H1 (cell line): Measurements from ENCODE around the gene HLTF. TPM values are rescaled to one million over a fixed set of nuclear protein-coding genes. Genes with fewer than 3 reads are reported as not detected.
A peak's percentile ranks its signal among the peaks of the same experiment; 100 is the strongest.

ENCODE experiments used
- CTCF ChIA-PET: fragments of 300-600 bp; sonication (Branson Sonifier 250); formaldehyde crosslinking; loops from one replicate; lab custom pipeline; 2021; ENCODE audit not compliant: partially characterized antibody; lab: Charles Lee
- POLR2A ChIA-PET: fragments of 300-600 bp; sonication (Branson Sonifier 250); formaldehyde crosslinking; loops from one replicate; lab custom pipeline; 2021; ENCODE audit warnings: inconsistent platforms; ENCODE audit not compliant: partially characterized antibody; lab: Charles Lee
- DNase-seq, 2 experiments: peaks; one replicate each; pipeline versions ENCODE4 v3.0.0 to v3.0.0-alpha.2; 2010 to 2022; ENCODE audit warnings: low spot score in 2 of 2, low read depth in 1 of 2, mixed read lengths in 1 of 2
- FAIRE-seq: peaks from 2 replicates; lab custom pipeline; 2011; peaks lifted over from hg19 to GRCh38; lab: Jason Lieb, UNC
- H2AFZ ChIP-seq: 2 replicates; pipeline ENCODE4 v1.8.1; 2012; ENCODE audit warnings: low read length, inconsistent platforms
- H2AK5ac ChIP-seq: 2 replicates; pipeline ENCODE4 v1.6.1; 2013; ENCODE audit warnings: low read depth, low read length
- H2BK120ac ChIP-seq: replicated peaks from 2 replicates; pipeline ENCODE3; 2013; ENCODE audit warnings: low read depth, low read length, inconsistent platforms
- H2BK12ac ChIP-seq: 2 replicates; pipeline ENCODE4 v1.6.1; 2013; ENCODE audit warnings: low read depth, low read length
- H2BK15ac ChIP-seq: 2 replicates; pipeline ENCODE4 v1.6.1; 2013; ENCODE audit warnings: low read length
- H2BK20ac ChIP-seq: 2 replicates; pipeline ENCODE4 v1.6.1; 2013; ENCODE audit warnings: low read length
- H2BK5ac ChIP-seq: 2 replicates; pipeline ENCODE4 v1.6.1; 2013; ENCODE audit warnings: low read depth, low read length
- H3K14ac ChIP-seq: 2 replicates; pipeline ENCODE4 v1.6.1; 2013; ENCODE audit warnings: inconsistent platforms; ENCODE audit not compliant: insufficient read length
- H3K18ac ChIP-seq: 2 replicates; pipeline ENCODE4 v1.6.1; 2013; ENCODE audit warnings: low read length; ENCODE audit errors: extremely low read depth
- H3K23ac ChIP-seq: 2 replicates; pipeline ENCODE4 v1.6.1; 2013; ENCODE audit warnings: inconsistent platforms; ENCODE audit not compliant: insufficient read length
- H3K23me2 ChIP-seq: 2 replicates; pipeline ENCODE4 v1.6.1; 2013; ENCODE audit warnings: low read depth, low read length
- H3K27ac ChIP-seq: 2 replicates; pipeline ENCODE4 v1.6.1; 2011; ENCODE audit warnings: low read depth, low read length, inconsistent platforms
- H3K27me3 ChIP-seq, 4 experiments: replicated peaks in 1 of 4; 1 replicate in 1 of 4; 2 replicates in 3 of 4; pipeline versions ENCODE4 v1.6.1 to v1.8.1; 2011 to 2013; ENCODE audit warnings: low read length in 3 of 4, mild to moderate bottlenecking in 3 of 4, inconsistent platforms in 2 of 4, mixed read lengths in 2 of 4, moderate library complexity in 1 of 4; ENCODE audit not compliant: control insufficient read depth in 3 of 4, insufficient read depth in 3 of 4; ENCODE audit errors: extremely low read depth in 1 of 4
- H3K36me3 ChIP-seq, 4 experiments: 2 replicates each; pipeline versions ENCODE4 v1.6.1 to v1.8.1; 2011 to 2013; ENCODE audit warnings: mild to moderate bottlenecking in 4 of 4, low read length in 3 of 4, moderate library complexity in 2 of 4, control low read depth in 1 of 4, inconsistent platforms in 1 of 4; ENCODE audit not compliant: insufficient read depth in 4 of 4, control insufficient read depth in 2 of 4
- H3K4ac ChIP-seq: replicated peaks from 2 replicates; pipeline ENCODE3; 2013; ENCODE audit warnings: low read length, low read depth, mixed read lengths, inconsistent platforms; ENCODE audit not compliant: insufficient read length
- H3K4me1 ChIP-seq, 4 experiments: replicated peaks in 1 of 4; 1 replicate in 1 of 4; 2 replicates in 3 of 4; pipeline versions ENCODE4 v1.6.1 to v1.8.1; 2011 to 2013; ENCODE audit warnings: low read length in 3 of 4, inconsistent platforms in 2 of 4, mixed read lengths in 1 of 4; ENCODE audit not compliant: insufficient read depth in 4 of 4, control insufficient read depth in 3 of 4
- H3K4me2 ChIP-seq, 2 experiments: 2 replicates each; pipeline versions ENCODE4 v1.6.1 to v1.8.1; 2011 to 2013; ENCODE audit warnings: low read depth in 2 of 2, low read length in 2 of 2, control low read depth in 1 of 2, inconsistent platforms in 1 of 2, mild to moderate bottlenecking in 1 of 2; ENCODE audit not compliant: insufficient read depth in 1 of 2
- H3K4me3 ChIP-seq, 4 experiments: fragments of 200-600, 300-600 bp in 1 of 4; sonication (generic), shearing (Covaris generic), sonication (Bioruptor Twin) in 1 of 4; 2 replicates each; pipeline versions ENCODE4 v1.5.1 to v1.8.1; 2011 to 2016; ENCODE audit warnings: low read length in 4 of 4, low read depth in 3 of 4, control low read depth in 2 of 4, inconsistent platforms in 2 of 4, mild to moderate bottlenecking in 2 of 4, mixed read lengths in 1 of 4, moderate library complexity in 1 of 4; ENCODE audit not compliant: insufficient read depth in 2 of 4; ENCODE audit errors: extremely low read depth in 1 of 4
- H3K56ac ChIP-seq: replicated peaks from 2 replicates; pipeline ENCODE3; 2013; ENCODE audit warnings: low read depth, mild to moderate bottlenecking, mixed read lengths, low read length, inconsistent platforms; ENCODE audit not compliant: insufficient read length
- H3K79me1 ChIP-seq: 2 replicates; pipeline ENCODE4 v1.6.1; 2013; ENCODE audit warnings: low read depth, low read length, control low read depth
- H3K79me2 ChIP-seq, 2 experiments: 2 replicates each; pipeline versions ENCODE4 v1.6.1 to v1.8.1; 2012 to 2013; ENCODE audit warnings: low read length in 2 of 2, mild to moderate bottlenecking in 2 of 2, inconsistent platforms in 1 of 2; ENCODE audit not compliant: insufficient read depth in 2 of 2, control insufficient read depth in 1 of 2
- H3K9ac ChIP-seq, 4 experiments: replicated peaks in 1 of 4; 1 replicate in 1 of 4; 2 replicates in 3 of 4; pipeline versions ENCODE4 v1.6.1 to v1.8.1; 2011 to 2013; ENCODE audit warnings: low read depth in 3 of 4, low read length in 3 of 4, control low read depth in 2 of 4, mild to moderate bottlenecking in 2 of 4, moderate library complexity in 2 of 4, inconsistent platforms in 1 of 4; ENCODE audit errors: extremely low read depth in 1 of 4
- H3K9me3 ChIP-seq, 2 experiments: 2 replicates each; pipeline versions ENCODE4 v1.6.1 to v1.8.1; 2012 to 2013; ENCODE audit warnings: mild to moderate bottlenecking in 2 of 2, moderate library complexity in 2 of 2, control low read depth in 1 of 2, inconsistent platforms in 1 of 2, low read depth in 1 of 2, low read length in 1 of 2, mixed read lengths in 1 of 2; ENCODE audit not compliant: insufficient read depth in 2 of 2
- H4K20me1 ChIP-seq, 2 experiments: replicated peaks in 1 of 2; 2 replicates each; pipeline versions ENCODE3 to v1.8.1; 2011 to 2013; ENCODE audit warnings: inconsistent platforms in 2 of 2, low read length in 2 of 2, mild to moderate bottlenecking in 1 of 2; ENCODE audit not compliant: insufficient read depth in 2 of 2, control insufficient read depth in 1 of 2
- H4K5ac ChIP-seq: 2 replicates; pipeline ENCODE4 v1.6.1; 2013; ENCODE audit warnings: low read length, low read depth, mixed read lengths, inconsistent platforms; ENCODE audit not compliant: insufficient read length
- H4K8ac ChIP-seq: 2 replicates; pipeline ENCODE4 v1.8.0; 2013; ENCODE audit warnings: mild to moderate bottlenecking, moderate library complexity, low read length, inconsistent platforms; ENCODE audit not compliant: insufficient read depth; ENCODE audit errors: extremely low read depth
- H4K91ac ChIP-seq: replicated peaks from 2 replicates; pipeline ENCODE3; 2013; ENCODE audit warnings: low read length, mixed read lengths, inconsistent platforms; ENCODE audit not compliant: insufficient read length
- EP300 ChIP-seq, 2 experiments: IDR thresholded peaks; 1 replicate in 1 of 2; 2 replicates in 1 of 2; pipeline ENCODE4 v1.6.1; 2011 to 2012; ENCODE audit warnings: low read depth in 2 of 2, low read length in 2 of 2, mild to moderate bottlenecking in 2 of 2, borderline replicate concordance in 1 of 2, inconsistent platforms in 1 of 2, moderate library complexity in 1 of 2
- GTF2F1 ChIP-seq: IDR thresholded peaks from 2 replicates; pipeline ENCODE4 v1.6.1; 2012; ENCODE audit warnings: low read depth, low read length, improper control_type of control experiment, borderline replicate concordance
- SP4 ChIP-seq: IDR thresholded peaks from 2 replicates; pipeline ENCODE4 v1.6.1; 2012; ENCODE audit warnings: low read length, inconsistent platforms
- TBP ChIP-seq: IDR thresholded peaks from 2 replicates; pipeline ENCODE4 v1.6.1; 2011; ENCODE audit warnings: low read depth, low read length, improper control_type of control experiment
- WGBS, 2 experiments: shearing (Covaris generic) in 1 of 2; methylation state at CpG; one replicate each; pipeline versions ENCODE4 v1.1.6 to v1.1.7; 2013 to 2015; ENCODE audit warnings: low lambda C conversion rate in 2 of 2, mixed read lengths in 2 of 2, inconsistent platforms in 1 of 2, low coverage in 1 of 2, missing lambda C conversion rate in 1 of 2; ENCODE audit not compliant: insufficient replicate concordance in 2 of 2, insufficient coverage in 1 of 2, insufficient read length in 1 of 2; ENCODE audit errors: extremely low coverage in 1 of 2, missing lambda C conversion rate in 1 of 2; 5-methylcytosine and 5-hydroxymethylcytosine counted together
- polyA plus RNA-seq, 7 experiments: library from polyadenylated mRNA; depleted of rRNA in 3 of 7; stranded (reverse) in 5 of 7; unstranded in 2 of 7; fragments of >200 nt in 5 of 7; fragments of 200-250 nt in 2 of 7; gene quantifications; 1 replicate in 5 of 7; 2 replicates in 1 of 7; 4 replicates in 1 of 7; pipeline versions ENCODE4 v1.2.1 to v1.2.3, GENCODE V29; 2011 to 2013; ENCODE audit warnings: missing spikeins in 2 of 7, mixed read lengths in 2 of 7
- total RNA-seq: library from RNA; stranded (reverse); fragmentation: NEBNext Ultra II Directional; extraction: Animal tissue kit (Norgen Biotek cat#: 25700); gene quantifications from 2 replicates; pipeline ENCODE4 v1.2.1, GENCODE V29; 2021
- TF ChIP-seq, protein P1 (sequence below): IDR thresholded peaks from 2 replicates; pipeline ENCODE4 v1.6.1; 2012; ENCODE audit warnings: inconsistent platforms

HLTF gene
- total and polyA plus RNA-seq, 2 of the 8 experiments (the other 6 are each of a cell fraction or from before 2014, with no cell fraction given) = 18.1 to 60.3 TPM

DNA sequence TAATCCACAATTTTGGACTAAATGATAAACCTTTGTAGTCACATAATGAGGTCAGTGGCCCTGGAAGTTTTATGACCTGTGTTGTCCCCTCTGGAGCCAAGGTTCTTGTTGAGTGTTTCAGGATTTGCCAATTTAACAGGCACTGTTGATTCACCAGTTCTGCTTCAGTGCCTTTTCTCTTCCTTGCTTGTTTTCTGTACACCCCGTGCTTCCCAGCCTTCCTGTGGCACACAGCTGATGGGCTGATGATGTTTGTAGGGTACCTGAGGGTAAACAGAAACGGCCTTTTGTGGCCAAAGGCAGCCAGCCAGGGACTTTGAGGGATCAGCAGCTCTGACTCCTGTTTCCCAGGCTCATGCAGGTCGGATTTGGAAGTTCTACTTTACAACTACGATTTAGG lies 81.7 kb downstream of the HLTF start:
- no peak for DNase-seq
- WGBS, 2 experiments = 82% methylated on average over 4 of the region's 4 CpGs; no CpG with 5 or more reads in 1 of the 2 experiments
- Histone ChIP-seq H4K91ac (no peak overlapping the region), H2BK5ac (no peak overlapping the region; the same call in 1 of the 2 replicates), H3K9ac (peak overlapping the region in 1 of 4 experiments; percentile 18; a peak in 1 of 7 replicates), H3K14ac (no peak overlapping the region), H3K56ac (no peak overlapping the region), H3K23me2 (no peaks in the 10 kb centered on the region), H2AK5ac (peak overlapping the region; percentile 70; the same call in 1 of the 2 replicates), H2BK20ac (peak overlapping the region; percentile 48; the same call in 1 of the 2 replicates), H4K20me1 (no peaks in the 10 kb centered on the region), H4K8ac (no peak overlapping the region), H3K9me3 (no peaks in the 10 kb centered on the region), H3K4ac (no peak overlapping the region), H4K5ac (no peak overlapping the region), H3K4me1 (peaks cover 0 to 12% (median 2%) of the 10 kb centered on the region in 4 experiments; a peak in 2 of 7 replicates), H2BK120ac (no peak overlapping the region), H3K27me3 (no peaks in the 10 kb centered on the region), H3K27ac (no peak overlapping the region; the same call in 1 of the 2 replicates), H2BK15ac (no peak overlapping the region), H3K79me1 (no peaks in the 10 kb centered on the region), H3K18ac (no peak overlapping the region), H3K4me3 (no peak overlapping the region), H3K4me2 (no peak overlapping the region), H2BK12ac (no peak overlapping the region), H2AFZ (0 out of 2 replicates have a peak overlapping the region, but pooled peaks have one; percentile 8), H3K79me2 (no peaks in the 10 kb centered on the region), H3K23ac (no peak overlapping the region), H3K36me3 (peaks cover 0 to 8% (median 3%) of the 10 kb centered on the region in 4 experiments; a peak in 3 of 8 replicates)
- POLR2A ChIA-PET = no interaction called here
- TF ChIP-seq SP4 = no peak
- TF ChIP-seq GTF2F1 = no peak
- no peak for TF ChIP-seq EP300 (IDR thresholded peaks at IDR 0.05; ENCODE audit: borderline replicate concordance in 1 of 2, low read depth in 2 of 2, low read length in 2 of 2)
- no peak for TF ChIP-seq TBP
- TF ChIP-seq, protein P1, sequence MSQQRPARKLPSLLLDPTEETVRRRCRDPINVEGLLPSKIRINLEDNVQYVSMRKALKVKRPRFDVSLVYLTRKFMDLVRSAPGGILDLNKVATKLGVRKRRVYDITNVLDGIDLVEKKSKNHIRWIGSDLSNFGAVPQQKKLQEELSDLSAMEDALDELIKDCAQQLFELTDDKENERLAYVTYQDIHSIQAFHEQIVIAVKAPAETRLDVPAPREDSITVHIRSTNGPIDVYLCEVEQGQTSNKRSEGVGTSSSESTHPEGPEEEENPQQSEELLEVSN = no peak
- no peak for FAIRE-seq
- CTCF ChIA-PET = no interaction called here
